ENCODE measurements around the gene CAPN3.

DNA sequence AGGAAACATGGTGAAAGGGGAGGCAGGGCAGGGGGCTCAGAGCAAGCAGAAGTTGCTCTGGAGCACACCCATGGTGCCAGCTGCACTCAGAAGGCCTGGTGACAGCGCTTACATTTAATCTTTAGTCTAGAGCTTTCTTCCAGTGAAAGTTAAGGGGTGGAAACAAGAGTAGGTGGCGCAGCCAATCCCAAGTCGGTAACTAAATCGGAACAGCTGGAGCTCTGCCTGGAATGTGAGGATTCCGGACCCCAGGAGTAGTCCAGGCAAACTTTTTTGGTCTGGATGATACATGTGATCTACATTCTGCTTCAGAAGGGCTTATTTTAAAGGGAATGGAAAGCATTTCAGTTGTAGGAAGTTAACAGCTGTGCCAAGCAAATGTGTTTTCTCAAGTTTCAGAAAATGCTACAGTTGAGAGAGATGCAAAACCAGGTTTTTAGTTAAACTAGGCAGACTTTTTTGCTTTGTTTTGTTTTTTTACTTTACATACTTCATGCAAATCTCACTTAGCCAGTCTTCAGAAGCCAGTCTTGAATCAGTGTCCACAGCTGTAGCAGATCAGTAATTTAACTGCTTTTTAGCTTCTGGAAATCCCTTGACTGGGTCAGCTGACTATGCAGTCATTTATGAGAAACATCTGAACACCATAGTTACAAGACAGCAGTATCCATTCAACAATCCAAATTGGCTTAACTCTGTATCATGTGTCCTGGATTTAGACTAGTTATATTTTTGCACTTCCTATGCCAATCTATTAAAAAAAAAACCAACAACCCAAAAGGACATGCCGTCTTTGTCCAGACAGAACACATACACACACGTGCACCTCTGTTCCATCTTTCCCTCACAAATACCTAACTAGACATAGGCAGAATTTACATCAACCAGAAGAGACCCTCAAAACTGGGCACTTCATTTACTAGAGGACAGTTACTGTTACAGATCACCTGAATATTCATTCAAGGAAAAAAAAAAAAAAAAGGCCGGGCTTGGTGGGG is 98.4 kb downstream of the CAPN3 start:
- TF ChIP-seq CTCF (IDR thresholded peaks at IDR 0.05) (no peak), POLR2A (IDR thresholded peaks at IDR 0.05; ENCODE audit: low read length) (no peak), RNF2 (IDR thresholded peaks at IDR 0.05; ENCODE audit: borderline replicate concordance, low read depth) (no peak), NR3C1 (IDR thresholded peaks at IDR 0.05) (no peak), TP53 (CRISPR knock-in tag; IDR thresholded peaks at IDR 0.05) (no peak), RFX5 (IDR thresholded peaks at IDR 0.05) (no peak), EP300 (IDR thresholded peaks at IDR 0.05) (no peak), CHD2 (IDR thresholded peaks at IDR 0.05; ENCODE audit: low read length, partially characterized antibody) (no peak), SMC3 (IDR thresholded peaks at IDR 0.05) (no peak), JUN (IDR thresholded peaks at IDR 0.05) (no peak)
